Parathyroid adenoma (tissue), 2 donors: ENCODE data around the gene ACIN1.

Source experiments
- H2AFZ ChIP-seq: fragments of 300-600 bp; sonication (generic); one replicate; pipeline ENCODE4 v1.7.0; 2017; ENCODE audit warnings: antibody characterized with exemption, mild to moderate bottlenecking
- H3K27ac ChIP-seq: fragments of 300-600 bp; sonication (generic); one replicate; pipeline ENCODE4 v1.7.0; 2017
- H3K27me3 ChIP-seq: fragments of 300-600 bp; sonication (generic); one replicate; pipeline ENCODE4 v1.7.0; 2017; ENCODE audit warnings: low read length; ENCODE audit not compliant: control insufficient read depth, insufficient read depth
- H3K36me3 ChIP-seq: fragments of 300-600 bp; sonication (generic); one replicate; pipeline ENCODE4 v1.7.0; 2017; ENCODE audit warnings: low read length; ENCODE audit not compliant: control insufficient read depth, insufficient read depth
- H3K4me1 ChIP-seq: fragments of 300-600 bp; sonication (generic); one replicate; pipeline ENCODE4 v1.7.0; 2017; ENCODE audit warnings: control low read depth
- H3K4me2 ChIP-seq: fragments of 300-600 bp; sonication (generic); one replicate; pipeline ENCODE4 v1.7.0; 2017; ENCODE audit warnings: low read length
- H3K4me3 ChIP-seq: fragments of 300-600 bp; sonication (generic); one replicate; pipeline ENCODE4 v1.7.0; 2017; ENCODE audit warnings: low read depth, low read length
- H3K79me2 ChIP-seq: fragments of 300-600 bp; sonication (generic); one replicate; pipeline ENCODE4 v1.7.0; 2017; ENCODE audit warnings: control low read depth
- H3K9ac ChIP-seq: fragments of 300-600 bp; sonication (generic); one replicate; pipeline ENCODE4 v1.7.0; 2017; ENCODE audit warnings: mild to moderate bottlenecking
- H3K9me3 ChIP-seq: fragments of 300-600 bp; sonication (generic); one replicate; pipeline ENCODE4 v1.7.0; 2017; ENCODE audit warnings: low read length; ENCODE audit not compliant: control insufficient read depth
- TF ChIP-seq, protein P1 (sequence below): fragments of 300-600 bp; sonication (generic); IDR thresholded peaks from one replicate; pipeline ENCODE4 v1.7.0; 2017; ENCODE audit warnings: antibody characterized with exemption, mild to moderate bottlenecking
- donor health status: primary hyperparathyroidism.

The ACIN1 gene

DNA sequence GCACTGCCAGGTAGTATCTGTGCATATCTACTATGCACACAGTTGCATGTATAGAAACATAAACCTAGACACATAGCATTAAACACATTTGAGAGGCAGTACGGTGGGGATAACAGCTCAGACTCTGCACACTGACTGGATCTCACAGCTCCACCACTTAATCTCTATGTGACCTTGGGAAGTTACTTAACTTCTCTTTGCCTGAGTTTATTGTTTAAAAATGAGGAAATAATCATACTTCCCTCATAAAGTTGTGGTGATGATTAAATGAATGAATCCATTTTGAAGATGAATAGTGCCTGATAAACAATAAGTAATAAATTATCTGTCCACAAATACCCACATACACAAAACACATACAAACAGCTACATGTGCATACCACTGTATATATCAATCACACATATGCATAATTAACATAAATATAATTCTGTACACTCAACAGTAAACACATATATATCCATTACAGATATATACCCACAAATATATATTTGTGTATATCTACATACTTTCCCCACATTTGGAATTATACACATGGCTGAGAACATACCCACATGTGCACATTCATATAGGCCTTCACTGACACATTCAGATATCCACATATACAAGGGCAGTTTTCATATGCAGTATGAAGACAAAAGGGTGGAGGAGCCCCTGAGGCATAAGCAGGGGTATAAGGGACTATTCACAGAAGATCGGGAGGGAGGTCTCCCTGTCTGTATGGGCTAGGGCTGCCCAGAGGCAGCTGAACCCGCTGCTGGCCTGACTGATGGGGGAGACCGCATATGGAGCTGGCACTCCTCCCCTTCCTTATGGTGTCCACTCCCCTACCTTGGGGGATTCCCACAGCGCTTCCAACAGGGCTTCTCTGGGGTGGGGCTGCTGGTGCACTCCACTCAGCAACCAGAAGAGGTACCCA lies 43.5 kb downstream of the ACIN1 start:
- Histone ChIP-seq H3K36me3 (no peaks in the 10 kb centered on the region), H3K4me3 (no peak overlapping the region), H3K27ac (no peak overlapping the region), H3K79me2 (no peaks in the 10 kb centered on the region), H3K4me2 (no peak overlapping the region), H3K9me3 (no peaks in the 10 kb centered on the region), H3K27me3 (no peaks in the 10 kb centered on the region), H3K4me1 (peaks cover 6% of the 10 kb centered on the region), H3K9ac (no peak overlapping the region), H2AFZ (no peak overlapping the region)
- TF ChIP-seq, protein P1, sequence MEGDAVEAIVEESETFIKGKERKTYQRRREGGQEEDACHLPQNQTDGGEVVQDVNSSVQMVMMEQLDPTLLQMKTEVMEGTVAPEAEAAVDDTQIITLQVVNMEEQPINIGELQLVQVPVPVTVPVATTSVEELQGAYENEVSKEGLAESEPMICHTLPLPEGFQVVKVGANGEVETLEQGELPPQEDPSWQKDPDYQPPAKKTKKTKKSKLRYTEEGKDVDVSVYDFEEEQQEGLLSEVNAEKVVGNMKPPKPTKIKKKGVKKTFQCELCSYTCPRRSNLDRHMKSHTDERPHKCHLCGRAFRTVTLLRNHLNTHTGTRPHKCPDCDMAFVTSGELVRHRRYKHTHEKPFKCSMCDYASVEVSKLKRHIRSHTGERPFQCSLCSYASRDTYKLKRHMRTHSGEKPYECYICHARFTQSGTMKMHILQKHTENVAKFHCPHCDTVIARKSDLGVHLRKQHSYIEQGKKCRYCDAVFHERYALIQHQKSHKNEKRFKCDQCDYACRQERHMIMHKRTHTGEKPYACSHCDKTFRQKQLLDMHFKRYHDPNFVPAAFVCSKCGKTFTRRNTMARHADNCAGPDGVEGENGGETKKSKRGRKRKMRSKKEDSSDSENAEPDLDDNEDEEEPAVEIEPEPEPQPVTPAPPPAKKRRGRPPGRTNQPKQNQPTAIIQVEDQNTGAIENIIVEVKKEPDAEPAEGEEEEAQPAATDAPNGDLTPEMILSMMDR: no peak

DNA sequence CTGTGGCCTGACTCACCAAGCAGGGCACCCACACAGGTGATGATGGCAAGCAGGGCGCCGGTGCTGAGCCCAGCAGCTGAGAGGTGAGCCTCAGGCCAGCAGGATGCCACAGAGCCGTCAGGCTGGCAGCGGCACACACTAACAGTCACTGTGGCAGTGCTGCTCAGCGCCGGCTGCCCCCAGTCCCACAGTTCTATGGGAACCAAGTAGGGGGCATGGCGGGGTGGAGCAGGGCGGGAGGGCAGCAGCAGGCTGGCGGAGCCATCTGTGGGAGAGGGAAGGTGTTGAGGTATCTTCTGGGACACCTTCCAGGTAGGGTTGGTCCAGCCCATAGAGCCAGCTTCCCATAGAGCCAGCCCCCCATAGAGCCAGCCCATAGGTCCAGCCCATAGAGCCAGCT lies 45.9 kb downstream of the ACIN1 start:
- Histone ChIP-seq H3K4me1 (no peaks in the 10 kb centered on the region), H3K9ac (no peak overlapping the region), H3K36me3 (no peaks in the 10 kb centered on the region), H3K4me3 (no peak overlapping the region), H3K27ac (no peak overlapping the region), H3K79me2 (no peaks in the 10 kb centered on the region), H3K27me3 (no peaks in the 10 kb centered on the region), H3K4me2 (no peak overlapping the region), H3K9me3 (no peaks in the 10 kb centered on the region), H2AFZ (no peak overlapping the region)
- TF ChIP-seq, protein P1: no peak

DNA sequence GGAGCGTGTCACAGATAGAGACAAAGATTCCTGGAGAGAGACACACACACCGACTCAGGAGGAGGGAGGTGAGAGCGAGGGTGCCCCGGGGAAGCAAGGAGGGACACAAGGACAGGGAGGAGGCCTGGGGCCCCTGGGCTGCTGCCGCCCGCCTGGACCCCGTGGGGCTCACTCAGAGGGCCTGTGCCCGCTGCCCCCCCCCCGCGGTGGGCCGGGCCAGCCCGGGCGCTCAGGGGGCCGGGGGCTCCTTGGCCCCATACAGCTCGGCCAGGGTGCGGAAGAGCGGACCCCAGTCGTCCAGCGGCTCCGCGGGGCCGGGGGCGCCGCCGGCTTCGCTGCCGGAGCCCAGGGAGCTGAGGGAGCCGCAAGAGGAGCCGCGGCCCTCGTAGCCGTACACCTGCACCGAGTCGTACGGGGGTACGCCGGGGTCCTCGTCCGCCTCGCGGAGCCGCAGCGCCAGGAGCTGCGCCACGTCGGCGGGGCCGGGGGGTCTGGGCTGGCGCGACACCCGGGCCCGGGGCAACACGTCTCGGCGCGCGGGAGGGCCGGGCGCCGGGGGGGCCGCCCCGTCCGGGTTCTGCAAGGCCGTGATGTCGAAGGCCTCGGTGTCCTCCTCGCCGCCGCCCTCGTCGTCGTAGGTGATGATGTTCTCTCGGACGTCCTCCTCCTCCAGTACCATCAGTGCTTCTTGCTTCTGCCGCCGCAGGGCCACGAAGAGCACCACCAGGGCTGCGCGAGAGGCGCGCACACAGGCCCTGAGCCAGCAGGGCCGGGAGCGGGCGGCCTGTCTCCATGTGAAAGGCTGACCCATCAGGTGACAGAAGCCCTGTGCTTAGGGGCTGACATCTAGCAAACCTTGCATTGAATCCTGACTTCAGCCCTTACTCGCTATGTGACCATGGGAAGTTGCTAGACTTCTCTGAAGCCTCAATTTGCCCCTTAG lies 46.9 kb downstream of the ACIN1 start:
- H2AFZ ChIP-seq: no peak overlapping the region

GRCh38 chr14:23047034-23047634 lies 47.8 kb downstream of the ACIN1 start:
- no peak overlapping the region for H3K27ac ChIP-seq
- no peaks in the 10 kb centered on the region for H3K27me3 ChIP-seq
- H3K9ac ChIP-seq: no peak overlapping the region
- no peak overlapping the region for H3K4me2 ChIP-seq
- no peaks in the 10 kb centered on the region for H3K36me3 ChIP-seq
- TF ChIP-seq, protein P1: no peak
- H3K4me1 ChIP-seq: no peaks in the 10 kb centered on the region
- no peak overlapping the region for H3K4me3 ChIP-seq
- no peak overlapping the region for H2AFZ ChIP-seq
- H3K9me3 ChIP-seq: no peaks in the 10 kb centered on the region
- H3K79me2 ChIP-seq: no peaks in the 10 kb centered on the region

More for the DNA sequence above, 46.9 kb downstream of the ACIN1 start:
- H3K4me2 ChIP-seq: no peak overlapping the region
- H3K9me3 ChIP-seq: no peaks in the 10 kb centered on the region
- H3K27me3 ChIP-seq: no peaks in the 10 kb centered on the region
- TF ChIP-seq, protein P1: no peak
- no peaks in the 10 kb centered on the region for H3K4me1 ChIP-seq
- H3K79me2 ChIP-seq: no peaks in the 10 kb centered on the region
- H3K4me3 ChIP-seq: no peak overlapping the region
- H3K9ac ChIP-seq: no peak overlapping the region
- no peak overlapping the region for H3K27ac ChIP-seq
- no peaks in the 10 kb centered on the region for H3K36me3 ChIP-seq
